ENCODE measurements around the gene PPP1R11. TPM values are rescaled to one million over a fixed set of nuclear protein-coding genes. Genes with fewer than 3 reads are reported as not detected.
A peak's percentile ranks its signal among the peaks of the same experiment; 100 is the strongest.
"Not testable (repeated sequence)": the region's sequence is repeated elsewhere in the genome, so short reads cannot be mapped to it uniquely, and the experiment has no call there.

The PPP1R11 gene
- 76.9 TPM for total RNA-seq

- DNase-seq (ENCODE audit: low spot score) = peak; percentile 99
These were observed at the start of gene PPP1R11 for GRCh38 chr6:30066577-30067459. PPP1R11 (plus strand) TSS chr6:30067198; CDS start chr6:30067411, 213 bp downstream.

DNA sequence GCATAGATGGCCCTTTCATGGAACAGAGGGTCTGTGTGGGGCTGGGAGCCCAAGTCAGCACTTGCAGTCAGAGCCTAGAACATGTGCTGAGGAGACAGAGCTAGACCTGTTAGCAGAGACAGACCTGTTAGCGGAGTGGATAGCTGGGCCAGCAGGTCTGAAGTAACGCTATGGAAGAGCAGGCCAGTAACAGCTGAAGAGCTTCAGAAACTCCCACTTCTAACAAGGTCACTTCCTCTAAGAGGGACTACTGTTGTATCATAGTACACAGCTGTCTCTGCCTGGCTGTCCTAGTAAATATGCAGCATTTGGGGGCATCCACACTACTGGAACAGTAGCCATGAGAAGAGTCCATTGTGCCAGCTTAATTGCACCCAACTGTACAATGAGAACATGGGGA, 47.2 kb upstream of the PPP1R11 start:
- no peak for DNase-seq (ENCODE audit: low spot score)

- DNase-seq (ENCODE audit: low spot score) = no peak
These were observed 46.4 kb upstream of the PPP1R11 start for GRCh38 chr6:30020626-30021025.

- DNase-seq (ENCODE audit: low spot score) = no peak
These were observed 44.8 kb upstream of the PPP1R11 start for GRCh38 chr6:30022189-30022588.

GRCh38 chr6:30022712-30023111, 44.3 kb upstream of the PPP1R11 start:
- DNase-seq (ENCODE audit: low spot score) = not testable (repeated sequence)

GRCh38 chr6:30025186-30025585, 41.8 kb upstream of the PPP1R11 start:
- no peak for DNase-seq (ENCODE audit: low spot score)

DNA sequence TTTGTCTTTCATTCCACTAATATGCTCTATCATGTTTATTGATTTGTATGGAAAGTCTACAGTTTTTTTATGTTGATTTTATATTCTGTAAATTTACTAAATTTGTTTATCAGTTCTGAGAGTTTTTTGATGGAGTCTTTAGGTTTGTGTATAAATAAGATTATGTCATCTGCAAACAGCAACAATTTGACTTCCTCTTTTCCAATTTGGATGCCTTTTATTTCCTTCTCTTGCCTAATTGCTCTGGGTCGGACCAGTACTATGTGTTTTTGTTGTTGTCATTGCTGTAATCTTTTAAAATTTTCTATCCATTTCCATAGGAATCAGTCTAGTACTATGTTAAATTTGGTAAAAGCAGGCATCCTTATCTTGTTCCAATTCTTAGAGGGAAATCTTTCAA, 37.4 kb upstream of the PPP1R11 start:
- DNase-seq (ENCODE audit: low spot score) = no peak

DNA sequence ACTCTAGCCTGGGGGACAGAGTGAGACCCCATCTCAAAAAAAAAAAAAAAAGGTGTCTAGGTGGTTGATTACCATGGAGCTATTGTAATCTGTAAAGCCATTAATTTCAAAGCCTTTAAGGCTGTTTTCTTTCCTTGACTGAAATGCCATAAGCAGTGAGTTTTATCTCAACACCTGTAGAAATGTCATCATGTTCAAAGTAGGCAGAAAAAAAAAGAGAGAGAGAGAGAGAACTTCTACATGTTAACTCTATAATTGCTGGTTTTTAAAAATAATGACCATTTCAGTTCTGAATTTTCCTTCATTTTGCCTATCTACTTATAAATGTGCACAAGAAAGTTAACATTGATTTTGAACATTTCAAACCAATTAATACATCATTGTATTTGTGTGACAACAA, 35.6 kb upstream of the PPP1R11 start:
- DNase-seq (ENCODE audit: low spot score) = no peak

GRCh38 chr6:30033440-30033839, 33.6 kb upstream of the PPP1R11 start:
- not testable (repeated sequence) for DNase-seq (ENCODE audit: low spot score)

- DNase-seq (ENCODE audit: low spot score) = no peak
These were observed 31.2 kb upstream of the PPP1R11 start for GRCh38 chr6:30035784-30036183.

- DNase-seq (ENCODE audit: low spot score) = no peak
These were observed 29.7 kb upstream of the PPP1R11 start for GRCh38 chr6:30037182-30037788.

- DNase-seq (ENCODE audit: low spot score) = no peak
These were observed 25.8 kb upstream of the PPP1R11 start for GRCh38 chr6:30041221-30041620.

- no peak for DNase-seq (ENCODE audit: low spot score)
These were observed 25.2 kb upstream of the PPP1R11 start for GRCh38 chr6:30041821-30042220.

DNA sequence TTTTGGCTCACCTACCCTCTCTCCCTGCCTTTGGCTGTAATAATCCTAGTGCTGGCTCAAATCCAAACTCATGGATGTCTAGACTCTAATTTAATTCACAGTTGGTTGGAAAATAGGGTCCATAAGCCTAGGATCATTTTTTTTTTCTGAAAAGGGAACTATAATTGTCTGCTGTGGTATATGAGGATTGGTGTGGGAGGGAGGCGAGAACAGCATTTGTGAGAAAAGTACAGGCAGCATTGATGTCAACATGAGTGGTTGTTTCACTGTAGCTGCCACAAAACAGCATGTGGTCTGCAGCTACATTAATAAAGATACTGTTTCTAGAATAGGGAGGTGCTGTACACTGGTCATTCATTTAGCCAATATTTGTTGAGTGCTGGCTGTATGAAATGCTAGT, 24.5 kb upstream of the PPP1R11 start:
- DNase-seq (ENCODE audit: low spot score) = no peak

GRCh38 chr6:30042914-30043313, 24.1 kb upstream of the PPP1R11 start:
- no peak for DNase-seq (ENCODE audit: low spot score)

- DNase-seq (ENCODE audit: low spot score) = no peak
These were observed 23.3 kb upstream of the PPP1R11 start for GRCh38 chr6:30043744-30044143.

GRCh38 chr6:30044630-30045029, 22.4 kb upstream of the PPP1R11 start:
- DNase-seq (ENCODE audit: low spot score) = no peak

DNA sequence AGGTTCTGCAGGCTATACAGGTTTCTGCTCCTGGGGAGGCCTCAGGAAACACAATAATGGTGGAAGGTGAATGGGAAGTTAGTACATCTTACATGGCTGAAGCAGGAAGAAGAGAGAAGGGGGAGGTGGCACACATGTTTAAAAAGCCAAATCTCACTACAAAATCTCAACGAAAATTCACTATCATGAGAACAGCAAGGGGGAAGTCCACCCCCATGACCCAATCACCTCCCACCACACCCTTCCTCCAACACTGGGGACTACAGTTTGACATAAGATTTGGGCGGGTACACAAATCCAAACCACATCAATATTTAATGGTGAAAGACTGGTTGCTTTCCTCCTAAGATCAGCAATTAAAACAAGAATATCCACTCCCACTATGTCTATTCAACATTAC, 19.8 kb upstream of the PPP1R11 start:
- no peak for DNase-seq (ENCODE audit: low spot score)

GRCh38 chr6:30053682-30054081, 13.3 kb upstream of the PPP1R11 start:
- DNase-seq (ENCODE audit: low spot score) = no peak

DNA sequence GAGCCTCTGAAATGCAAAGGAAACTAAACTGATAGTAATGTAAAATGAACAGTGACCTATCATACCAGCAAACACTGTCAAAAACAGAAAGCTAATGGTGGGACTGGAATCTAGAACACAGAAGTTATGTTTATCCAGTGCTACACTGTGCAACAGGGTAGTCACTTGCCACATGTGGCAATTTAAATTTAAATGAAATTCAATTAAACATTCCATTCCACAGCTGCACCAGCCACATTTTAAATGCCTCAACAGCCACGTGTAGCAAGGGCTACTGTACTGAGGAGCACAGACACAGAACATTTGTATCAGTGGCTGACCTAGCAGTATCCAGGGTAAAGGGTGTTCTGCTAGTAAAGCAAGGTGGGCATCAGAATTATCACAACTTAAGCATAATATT, 11.5 kb upstream of the PPP1R11 start:
- DNase-seq (ENCODE audit: low spot score) = no peak

DNA sequence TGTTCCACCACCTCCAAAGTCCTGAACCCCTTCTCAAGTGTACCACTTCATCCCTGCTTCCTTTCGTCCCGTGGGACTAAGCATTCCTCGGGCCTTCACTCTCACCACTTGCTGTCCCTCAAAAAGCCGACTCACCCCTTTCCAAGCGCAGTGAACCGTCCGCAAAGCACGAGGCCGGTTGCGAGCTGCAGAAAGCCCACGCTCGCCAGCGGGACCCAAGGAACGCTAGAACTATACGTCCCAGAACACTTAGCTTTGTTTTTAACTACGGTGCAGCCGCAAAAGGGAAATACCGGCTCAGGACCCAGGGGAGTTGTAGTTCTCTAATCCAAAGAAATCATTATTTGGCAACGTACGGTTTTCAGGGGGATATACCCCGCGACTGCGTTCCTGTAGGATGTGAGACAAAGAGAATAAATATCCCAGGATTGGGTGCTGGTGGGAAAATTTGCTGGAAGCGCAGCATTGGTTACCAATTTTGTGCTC, 6.3 kb upstream of the PPP1R11 start:
- DNase-seq (ENCODE audit: low spot score) = no peak

DNA sequence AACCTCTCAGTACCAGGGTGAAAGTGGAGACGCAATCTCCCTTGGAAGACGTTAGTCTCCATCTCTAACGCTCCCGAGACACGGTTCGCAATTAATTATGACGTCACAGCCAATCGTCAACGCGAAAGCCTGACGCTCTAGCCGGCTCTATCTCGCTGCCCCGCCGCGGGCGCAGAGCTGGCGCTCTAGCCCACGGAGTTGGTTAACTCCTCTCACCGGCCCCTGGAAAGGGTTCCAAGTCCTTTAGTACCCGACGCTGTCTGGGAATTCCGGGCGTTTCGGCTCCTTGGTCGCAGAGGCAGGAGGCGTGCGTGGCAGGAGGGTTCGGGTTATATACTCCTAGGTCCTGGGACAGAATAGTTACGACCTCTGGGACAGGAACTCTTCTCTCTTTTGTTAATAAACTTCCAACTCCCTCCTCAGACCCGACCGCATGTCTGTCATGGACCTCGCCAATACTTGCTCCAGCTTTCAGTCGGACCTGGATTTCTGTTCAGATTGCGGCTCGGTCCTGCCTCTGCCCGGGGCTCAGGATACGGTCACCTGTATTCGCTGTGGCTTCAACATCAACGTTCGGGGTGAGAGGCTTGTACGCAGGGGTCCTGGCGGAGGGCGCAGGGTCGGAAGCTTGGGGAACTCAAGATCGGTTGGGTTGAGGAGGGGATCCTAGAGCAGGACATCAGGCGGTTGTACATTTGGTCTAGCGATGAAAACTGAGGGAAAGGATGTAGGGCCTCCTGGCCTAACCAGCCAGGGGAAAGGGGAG, 5.7 kb upstream of the PPP1R11 start, which contains the start of gene POLR1H:
Gene POLR1H (plus strand): TSS at position 174 of the 766 bp plus-strand sequence. CDS start 260 bp downstream, at position 434.
- peak; percentile 96 for DNase-seq (ENCODE audit: low spot score)
